Renal cortical epithelial cell (primary cell): ENCODE measurements around the gene MC4R. TPM values are rescaled to one million over a fixed set of nuclear protein-coding genes. Genes with fewer than 3 reads are reported as not detected.
"Not testable (repeated sequence)": the region's sequence is repeated elsewhere in the genome, so short reads cannot be mapped to it uniquely, and the experiment has no call there.

ENCODE experiments used
- DNase-seq: peaks from one replicate; pipeline ENCODE4 v3.0.0-alpha.2; 2011; ENCODE audit warnings: low read depth
- total RNA-seq: library from RNA; depleted of rRNA; stranded (reverse); fragments of >200 nt; gene quantifications from 2 replicates; pipeline ENCODE4 v1.2.3, GENCODE V29; 2014

Gene MC4R
- not detected in 2 replicates for total RNA-seq

DNA sequence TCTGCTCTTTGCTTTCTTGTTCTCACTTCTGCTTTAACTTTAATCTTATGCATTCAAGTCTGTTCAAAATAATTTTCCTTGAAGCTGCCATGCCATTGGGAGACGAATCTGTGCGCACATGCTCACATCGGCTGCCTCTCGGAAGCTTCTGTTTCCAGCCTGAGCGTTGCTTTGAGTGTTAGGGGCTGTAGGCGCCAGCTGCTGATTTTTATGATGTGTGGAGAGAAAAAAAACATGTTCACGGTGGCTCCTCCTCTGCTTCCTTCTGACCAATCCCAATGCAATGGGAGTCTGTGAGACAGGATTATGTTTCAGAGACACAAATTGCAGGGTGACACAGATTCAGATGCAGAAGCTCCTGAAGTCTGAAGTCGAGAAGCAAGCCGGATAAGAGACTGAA lies at the start of gene MC4R:
TSS of gene MC4R (minus strand) at position 180 of the 400 bp plus-strand sequence. CDS start 426 bp downstream, outside the sequence.
- peak; percentile 69 for DNase-seq

GRCh38 chr18:60422306-60422705 lies 49.7 kb upstream of the MC4R start:
- not testable (repeated sequence) for DNase-seq

DNA sequence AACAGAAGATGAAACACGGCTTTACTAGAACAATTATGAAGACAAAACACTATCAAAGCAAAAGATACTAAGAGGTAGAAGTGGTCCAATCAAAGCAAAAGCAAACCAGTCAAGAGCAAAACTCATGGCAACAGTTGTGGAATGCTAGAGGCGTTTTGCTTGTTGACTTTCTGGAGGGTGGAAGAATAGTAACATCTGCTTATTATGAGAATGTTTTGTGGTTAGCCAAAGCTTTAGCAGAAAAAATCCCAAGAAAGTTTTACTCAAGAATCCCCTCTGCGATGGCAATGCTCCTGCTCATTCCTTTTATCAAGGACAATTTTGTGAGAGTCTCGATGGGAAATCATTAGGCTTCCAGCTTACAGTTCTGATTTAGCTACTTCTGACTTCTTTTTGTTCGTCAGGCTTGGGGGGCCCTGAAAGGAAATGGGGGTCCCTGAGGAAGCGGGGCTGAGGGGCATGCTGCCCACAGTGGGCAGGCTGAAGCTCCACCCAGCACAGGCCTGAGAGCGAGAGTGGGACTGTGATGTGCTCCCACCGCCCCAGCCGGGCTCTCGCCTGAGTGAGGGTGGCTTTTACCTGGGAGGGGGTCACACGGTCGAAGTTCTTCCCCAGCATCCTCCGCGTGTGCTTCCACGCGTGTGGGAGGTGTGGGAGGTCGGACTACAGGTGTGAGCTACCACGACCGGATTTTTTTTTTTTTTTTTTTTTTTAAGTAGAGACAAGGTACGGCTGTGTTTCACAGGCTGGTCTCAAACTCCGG lies 49.0 kb upstream of the MC4R start:
- no peak for DNase-seq

DNA sequence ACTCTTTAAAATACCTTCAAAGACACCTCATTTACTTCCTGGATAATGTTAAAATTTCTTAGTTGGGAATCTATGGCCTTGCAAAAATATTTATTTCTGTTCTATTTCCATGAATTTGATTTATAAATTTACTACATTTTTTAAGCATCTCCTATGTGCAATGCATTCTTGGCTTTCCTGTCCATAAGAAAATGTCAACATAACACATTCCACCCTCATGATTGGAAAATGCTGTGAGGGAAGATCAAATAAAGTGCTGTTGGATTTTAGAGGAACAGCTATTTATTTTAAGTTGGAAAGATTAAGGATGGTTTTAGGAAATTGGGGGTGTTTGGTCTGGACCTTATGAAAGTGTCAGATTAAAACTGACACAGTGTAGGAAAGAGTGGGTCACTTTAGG lies 45.4 kb upstream of the MC4R start:
- DNase-seq: no peak

GRCh38 chr18:60413944-60414547 lies 41.5 kb upstream of the MC4R start:
- peak; percentile 10 for DNase-seq

DNA sequence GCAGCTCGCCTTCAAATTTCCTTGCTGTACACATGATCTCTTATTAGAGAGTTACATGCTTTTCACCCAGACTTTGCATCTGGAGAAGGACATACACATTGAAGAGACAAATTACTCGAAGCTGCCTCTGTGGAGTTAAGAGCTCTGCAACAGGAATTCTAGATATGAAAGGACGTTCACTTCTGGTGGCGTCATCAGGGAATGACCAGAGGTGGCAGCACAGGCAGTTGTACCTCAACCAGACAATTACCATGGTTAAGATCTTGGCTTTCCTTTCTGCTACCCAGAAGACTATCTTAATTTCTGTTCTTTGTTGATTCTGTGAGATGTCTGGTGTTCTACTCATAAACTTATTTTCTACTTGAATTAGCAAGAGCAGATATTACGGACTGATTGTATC lies 39.1 kb upstream of the MC4R start:
- no peak for DNase-seq

DNA sequence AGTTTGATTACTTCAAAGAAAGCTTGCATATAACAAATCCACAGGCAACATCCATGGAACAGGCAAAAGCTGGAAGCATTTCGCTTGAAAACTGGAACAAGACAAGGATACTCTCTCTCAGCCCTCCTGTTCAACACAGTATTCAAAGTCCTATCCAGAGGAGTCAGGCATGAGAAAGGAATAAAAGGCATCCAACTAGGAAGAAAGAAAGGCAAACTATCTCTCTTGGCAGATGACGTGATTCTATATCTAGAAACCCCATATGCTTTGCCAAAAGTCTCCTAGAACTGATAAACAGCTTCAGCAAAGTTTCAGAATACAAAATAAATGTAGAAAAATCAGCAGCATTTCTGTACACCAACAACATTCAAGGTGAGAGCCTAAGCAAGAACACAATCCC lies 34.1 kb upstream of the MC4R start:
- DNase-seq: no peak

DNA sequence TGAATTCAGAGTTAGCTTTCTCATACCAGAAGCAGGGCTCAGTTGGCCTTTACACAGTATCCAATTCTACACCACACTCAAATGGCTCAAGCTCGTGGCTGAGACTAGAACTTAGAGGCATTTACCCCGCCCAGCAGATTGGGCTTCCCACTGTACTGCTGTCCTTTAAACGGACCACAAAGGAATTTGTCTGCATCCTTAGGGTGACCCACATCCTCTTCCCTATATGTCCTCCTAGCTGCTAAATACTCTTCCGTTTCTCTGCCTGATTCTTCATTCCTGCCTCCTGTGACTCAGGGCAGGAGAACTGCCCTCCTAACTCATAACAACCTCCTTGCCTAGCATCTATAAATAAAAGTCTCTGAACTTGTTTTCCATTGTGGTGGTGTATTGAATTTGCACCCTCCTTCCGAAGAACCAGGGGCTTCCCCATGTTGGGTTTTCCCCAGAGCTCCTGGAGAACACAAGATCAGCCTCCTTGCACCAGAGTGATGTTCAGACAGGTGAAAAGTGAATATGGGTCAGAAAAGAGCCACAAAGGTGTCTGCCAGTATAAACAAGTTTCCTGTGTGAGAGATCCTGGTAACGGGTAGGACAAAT lies 32.0 kb upstream of the MC4R start:
- DNase-seq: no peak

DNA sequence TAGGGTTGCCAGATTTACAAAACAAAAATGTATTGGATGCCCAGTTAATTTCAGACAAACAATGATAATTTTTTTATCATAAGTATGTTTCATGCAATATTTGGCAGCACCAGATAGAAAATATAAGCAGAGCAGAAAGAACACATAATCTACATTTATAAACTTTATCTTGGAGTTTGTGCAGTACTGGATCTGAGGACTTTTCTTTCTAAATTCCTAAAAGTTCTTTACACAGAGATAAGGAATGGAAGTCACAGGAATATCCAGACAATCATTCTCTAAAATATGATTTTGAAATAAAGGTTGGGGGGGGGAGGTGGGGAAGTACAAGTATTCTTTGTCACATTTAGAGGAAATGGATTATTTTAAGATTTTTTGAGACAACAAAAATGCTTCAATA lies 28.8 kb upstream of the MC4R start:
- DNase-seq: no peak

GRCh38 chr18:60391571-60392226 lies 19.1 kb upstream of the MC4R start:
- no peak for DNase-seq

GRCh38 chr18:60389314-60389713 lies 16.7 kb upstream of the MC4R start:
- no peak for DNase-seq

DNA sequence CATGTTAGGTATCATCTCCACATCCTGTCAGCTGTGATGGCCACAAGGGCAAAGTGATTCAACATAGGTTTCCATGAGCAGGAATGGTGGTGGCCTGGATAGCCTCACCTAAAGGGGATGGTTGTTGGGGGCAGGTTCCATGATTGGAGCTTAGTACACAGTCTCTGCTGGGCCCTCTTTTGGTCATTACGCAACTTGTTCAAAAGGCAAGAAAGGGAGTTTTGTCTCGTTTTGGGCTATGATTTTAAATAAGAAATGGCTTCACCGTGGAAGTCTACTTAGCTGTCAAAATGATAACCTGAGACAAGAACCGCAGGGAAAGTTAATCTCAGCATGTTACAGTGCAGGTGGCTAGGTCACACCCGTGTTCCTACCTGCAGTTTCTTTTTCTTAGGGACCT lies 13.1 kb upstream of the MC4R start:
- no peak for DNase-seq

DNA sequence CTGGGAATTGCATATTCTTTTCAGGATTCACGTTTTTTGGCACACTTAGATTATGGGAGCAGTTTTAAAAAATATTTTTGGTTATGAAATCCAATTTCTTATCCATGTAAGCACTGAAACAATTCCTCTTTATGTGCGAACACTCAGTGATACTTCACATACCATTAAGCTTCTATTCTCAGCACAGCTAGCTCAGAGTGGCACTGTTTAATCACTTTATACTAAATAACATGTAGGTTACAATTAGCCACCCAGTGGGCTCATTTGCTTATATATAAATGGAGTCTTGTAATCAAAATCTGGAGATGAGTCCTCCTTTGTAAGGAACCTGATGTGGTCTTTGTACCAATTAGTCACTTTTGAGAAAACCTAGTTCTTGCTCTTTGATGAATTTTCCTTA lies 11.3 kb upstream of the MC4R start:
- DNase-seq: no peak

GRCh38 chr18:60377778-60378469 lies 5.3 kb upstream of the MC4R start:
- DNase-seq: no peak

DNA sequence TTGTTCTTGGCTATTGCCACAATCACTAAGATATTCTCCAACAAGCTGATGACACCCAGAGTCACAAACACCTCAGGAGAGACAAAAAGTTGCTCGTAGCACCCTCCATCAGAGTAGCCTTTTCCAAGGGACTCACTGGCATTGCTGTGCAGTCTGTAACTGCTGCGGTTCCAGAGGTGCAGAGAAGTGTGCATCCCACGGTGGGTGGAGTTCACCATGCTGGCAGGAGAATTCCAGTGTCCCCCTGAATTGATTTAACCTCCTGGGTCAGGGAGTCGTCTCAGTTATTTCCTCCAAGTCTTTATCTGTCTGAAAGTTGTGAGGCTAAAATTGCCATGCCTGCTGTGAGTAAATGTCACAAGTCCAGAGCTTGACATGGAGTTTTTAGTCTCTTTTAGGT lies 443 bp downstream of the MC4R start:
- no peak for DNase-seq

GRCh38 chr18:60358516-60358915 lies 14.1 kb downstream of the MC4R start:
- DNase-seq: no peak

DNA sequence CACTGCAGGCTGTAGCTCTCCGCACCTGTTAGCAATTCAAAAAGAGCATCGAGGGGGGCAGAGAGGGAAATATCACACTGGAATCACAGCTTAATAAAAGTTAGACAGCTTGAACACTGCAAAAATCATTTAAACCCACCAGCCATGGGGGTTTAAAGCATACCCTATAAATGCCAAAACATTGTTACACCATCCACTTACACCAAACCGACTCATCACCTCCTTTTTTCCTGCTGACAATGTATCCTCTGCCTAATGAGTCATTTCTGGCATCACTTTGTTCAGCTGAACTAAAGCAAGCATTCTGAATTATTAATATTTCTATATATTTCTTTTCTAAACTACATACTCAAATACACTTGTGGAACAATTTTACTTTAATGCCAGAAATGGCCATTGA lies 21.6 kb downstream of the MC4R start:
- no peak for DNase-seq

DNA sequence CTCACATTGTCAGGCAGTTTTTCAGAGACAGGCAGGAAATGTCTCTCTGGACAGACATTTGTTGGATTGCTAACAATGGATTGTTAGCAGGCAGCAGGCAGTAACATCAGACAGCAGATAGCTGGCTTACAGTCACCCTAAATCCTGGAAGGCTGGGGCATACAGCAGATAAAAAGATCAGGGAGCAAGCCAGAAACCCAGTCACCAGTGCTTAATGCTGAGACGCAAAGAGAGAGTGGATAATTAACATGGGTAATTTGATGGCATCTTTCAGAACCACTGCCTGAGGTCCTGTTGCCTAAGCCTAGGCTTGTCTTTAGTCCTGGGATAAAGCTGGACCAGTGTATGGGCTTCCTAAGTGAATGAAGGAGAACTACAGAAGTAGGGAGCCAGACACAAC lies 22.4 kb downstream of the MC4R start:
- no peak for DNase-seq

- peak; percentile 39 for DNase-seq
These were observed 25.0 kb downstream of the MC4R start for GRCh38 chr18:60347526-60348045.

DNA sequence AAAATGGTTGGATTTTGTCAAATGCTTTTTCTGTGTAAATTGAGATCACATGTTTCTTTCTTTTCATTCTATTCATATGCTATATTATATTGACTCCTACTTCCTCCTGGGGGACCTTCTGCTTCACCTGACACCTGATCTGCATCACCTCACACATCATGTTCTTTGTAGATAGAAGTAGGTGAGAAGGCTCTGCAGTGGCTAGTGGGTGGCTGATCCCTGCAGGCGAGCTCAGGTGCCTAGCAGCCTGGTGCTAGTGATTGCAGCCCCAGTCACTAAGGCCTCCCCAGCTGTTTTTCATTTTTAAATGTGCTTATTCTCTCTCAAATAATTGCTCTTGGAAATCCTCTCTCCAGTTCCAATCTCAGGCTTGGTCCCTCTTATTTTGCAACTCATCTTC lies 33.6 kb downstream of the MC4R start:
- no peak for DNase-seq

DNA sequence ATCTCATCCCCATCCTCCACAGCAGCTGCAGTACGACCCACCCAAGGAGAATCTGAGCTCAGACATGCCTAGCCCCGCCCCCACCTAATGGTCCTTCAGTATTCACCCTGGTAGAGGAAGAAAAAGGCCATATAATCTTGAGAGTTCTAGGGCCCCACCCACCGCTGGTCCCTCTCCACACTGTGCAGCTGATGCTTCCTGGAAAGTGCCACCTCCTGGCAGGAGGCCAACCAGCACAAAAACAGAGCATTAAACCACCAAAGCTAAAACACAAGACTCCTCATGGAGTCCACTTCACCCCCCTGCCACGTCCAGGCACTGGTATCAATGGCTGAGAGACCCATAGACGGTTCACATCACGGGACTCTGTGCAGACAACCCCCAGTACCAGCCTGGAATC lies 40.7 kb downstream of the MC4R start:
- no peak for DNase-seq

DNA sequence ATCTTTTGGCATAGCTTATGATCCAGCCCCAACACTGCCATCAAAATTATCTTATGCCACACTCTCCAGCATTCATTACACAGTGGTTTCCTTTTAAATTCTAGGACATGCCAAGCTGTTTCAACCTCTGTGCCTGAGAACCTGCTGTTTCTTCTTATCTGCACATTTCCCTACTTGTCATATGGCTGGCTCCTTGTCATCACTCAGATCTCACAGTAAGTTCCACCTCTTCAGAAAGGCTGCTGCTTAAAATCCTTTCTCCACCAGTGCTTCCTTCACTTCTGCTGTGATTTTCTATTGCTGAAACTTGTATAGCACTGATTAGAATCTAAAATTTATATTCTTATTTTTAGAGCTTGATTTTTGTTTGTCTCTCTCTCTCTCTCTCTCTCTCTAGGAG lies 43.4 kb downstream of the MC4R start:
- DNase-seq: no peak
